SK-N-SH (cell line): Measurements from ENCODE around the gene STIP1. TPM values are rescaled to one million over a fixed set of nuclear protein-coding genes. Genes with fewer than 3 reads are reported as not detected.

Experiments
- EZH2phosphoT487 ChIP-seq: fragments of 200-600 bp; sonication (generic); IDR thresholded peaks from 2 replicates; pipeline ENCODE4 v1.6.1; 2017; ENCODE audit warnings: low read depth, mixed run types, mild to moderate bottlenecking, antibody characterized with exemption, moderate library complexity, borderline replicate concordance
- FOSL2 ChIP-seq: IDR thresholded peaks from 2 replicates; pipeline ENCODE4 v1.4.0; 2012; ENCODE audit warnings: low read depth, mild to moderate bottlenecking, moderate library complexity, borderline replicate concordance
- FOXJ3 ChIP-seq: sonication (generic); formaldehyde crosslinking; IDR thresholded peaks from 2 replicates; pipeline ENCODE4 v1.5.1; 2020; ENCODE audit warnings: mild to moderate bottlenecking, missing genetic modification reagents
- GABPA ChIP-seq: IDR thresholded peaks from 2 replicates; pipeline ENCODE4 v1.4.0; 2012; ENCODE audit warnings: low read depth, mild to moderate bottlenecking
- GATA2 ChIP-seq: sonication (generic); formaldehyde crosslinking; IDR thresholded peaks from 2 replicates; pipeline ENCODE4 v1.5.0; 2020; ENCODE audit warnings: mild to moderate bottlenecking, missing genetic modification reagents
- JUND ChIP-seq: IDR thresholded peaks from 2 replicates; pipeline ENCODE4 v1.4.0; 2012
- MXI1 ChIP-seq: IDR thresholded peaks from 2 replicates; pipeline ENCODE4 v1.6.1; 2012; ENCODE audit warnings: mild to moderate bottlenecking, low read depth, low read length, improper control_type of control experiment
- NFIC ChIP-seq: IDR thresholded peaks from 2 replicates; pipeline ENCODE4 v1.4.0; 2012; ENCODE audit warnings: borderline replicate concordance
- POLR2AphosphoS5 ChIP-seq: IDR thresholded peaks from 2 replicates; pipeline ENCODE4 v1.6.1; 2012; ENCODE audit warnings: low read depth, low read length
- RAD21 ChIP-seq: IDR thresholded peaks from 2 replicates; pipeline ENCODE4 v1.6.1; 2012; ENCODE audit warnings: mild to moderate bottlenecking, low read length
- RXRA ChIP-seq: IDR thresholded peaks from 2 replicates; pipeline ENCODE4 v1.4.0; 2012; ENCODE audit warnings: low read depth, mild to moderate bottlenecking, borderline replicate concordance
- SIN3A ChIP-seq: IDR thresholded peaks from 2 replicates; pipeline ENCODE4 v1.6.1; 2012; ENCODE audit warnings: low read depth, mild to moderate bottlenecking, low read length, moderate library complexity, borderline replicate concordance
- TCF12 ChIP-seq: IDR thresholded peaks from 2 replicates; pipeline ENCODE4 v1.4.0; 2012
- polyA plus RNA-seq, 3 experiments: library from polyadenylated mRNA; depleted of rRNA; stranded (reverse); fragments of >200 nt; gene quantifications; 2 replicates each; pipeline ENCODE4 v1.2.3, GENCODE V29; 2012
- TF ChIP-seq, protein P1 (sequence below): IDR thresholded peaks from 2 replicates; pipeline ENCODE4 v1.4.0; 2012; ENCODE audit warnings: low read depth, borderline replicate concordance
- TF ChIP-seq, protein P2 (sequence below): IDR thresholded peaks from 2 replicates; pipeline ENCODE4 v1.6.1; 2012; ENCODE audit warnings: mild to moderate bottlenecking, low read depth, low read length, moderate library complexity
- TF ChIP-seq, protein P3 (sequence below): fragments of 200-600 bp; sonication (generic); IDR thresholded peaks from 2 replicates; pipeline ENCODE4 v1.6.1; 2017; ENCODE audit warnings: antibody characterized with exemption, mild to moderate bottlenecking, moderate library complexity
- TF ChIP-seq, protein P4 (sequence below): IDR thresholded peaks from 2 replicates; pipeline ENCODE4 v1.4.0; 2012; ENCODE audit warnings: low read depth, borderline replicate concordance
- TF ChIP-seq, protein P5 (sequence below): fragments of 150-350 bp; IDR thresholded peaks from 2 replicates; pipeline ENCODE4 v1.6.1; 2016; ENCODE audit warnings: mild to moderate bottlenecking, low read depth, low read length

The STIP1 gene
- polyA plus RNA-seq, 1 of the 3 experiments (the other 2 are of a cell fraction), result 163 TPM

DNA sequence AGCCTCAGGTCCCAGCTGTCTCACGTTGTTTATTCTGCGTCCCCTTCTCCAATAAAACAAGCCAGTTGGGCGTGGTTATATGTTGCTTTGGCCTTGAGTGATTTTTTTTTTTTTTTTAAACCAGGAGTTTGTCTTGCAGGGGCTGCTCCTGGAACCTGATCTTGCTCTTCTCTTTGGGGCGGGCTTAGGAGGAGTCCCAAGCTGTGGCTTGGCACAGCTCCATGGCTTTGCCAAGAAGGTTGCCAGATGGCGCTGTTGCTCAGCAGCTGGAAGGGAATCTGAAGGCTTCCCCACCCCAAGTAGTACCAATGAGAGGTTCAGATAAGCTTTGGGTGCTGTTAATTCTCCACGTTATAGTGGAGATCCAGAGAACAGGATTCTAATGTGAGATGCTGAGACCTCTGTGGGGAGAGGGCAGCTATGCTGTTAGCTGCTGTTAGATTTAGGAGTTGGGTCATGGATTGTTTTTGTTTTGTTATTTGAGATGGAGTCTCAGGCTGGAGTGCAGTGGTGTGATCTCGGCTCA is 18.6 kb downstream of the STIP1 start (continued):
- TF ChIP-seq, protein P1, sequence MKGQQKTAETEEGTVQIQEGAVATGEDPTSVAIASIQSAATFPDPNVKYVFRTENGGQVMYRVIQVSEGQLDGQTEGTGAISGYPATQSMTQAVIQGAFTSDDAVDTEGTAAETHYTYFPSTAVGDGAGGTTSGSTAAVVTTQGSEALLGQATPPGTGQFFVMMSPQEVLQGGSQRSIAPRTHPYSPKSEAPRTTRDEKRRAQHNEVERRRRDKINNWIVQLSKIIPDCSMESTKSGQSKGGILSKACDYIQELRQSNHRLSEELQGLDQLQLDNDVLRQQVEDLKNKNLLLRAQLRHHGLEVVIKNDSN, result no peak
- TF ChIP-seq MXI1, result no peak
- peak; percentile 96 for TF ChIP-seq NFIC
- TF ChIP-seq JUND, result no peak
- peak; percentile 84 for TF ChIP-seq RAD21
- no peak for TF ChIP-seq RXRA
- no peak for TF ChIP-seq FOXJ3 (CRISPR knock-in tag)
- peak; percentile 79; the same call in 1 of the 2 replicates for TF ChIP-seq SIN3A
- TF ChIP-seq FOSL2, result no peak
- TF ChIP-seq GATA2 (CRISPR knock-in tag), result no peak
- TF ChIP-seq, protein P2, sequence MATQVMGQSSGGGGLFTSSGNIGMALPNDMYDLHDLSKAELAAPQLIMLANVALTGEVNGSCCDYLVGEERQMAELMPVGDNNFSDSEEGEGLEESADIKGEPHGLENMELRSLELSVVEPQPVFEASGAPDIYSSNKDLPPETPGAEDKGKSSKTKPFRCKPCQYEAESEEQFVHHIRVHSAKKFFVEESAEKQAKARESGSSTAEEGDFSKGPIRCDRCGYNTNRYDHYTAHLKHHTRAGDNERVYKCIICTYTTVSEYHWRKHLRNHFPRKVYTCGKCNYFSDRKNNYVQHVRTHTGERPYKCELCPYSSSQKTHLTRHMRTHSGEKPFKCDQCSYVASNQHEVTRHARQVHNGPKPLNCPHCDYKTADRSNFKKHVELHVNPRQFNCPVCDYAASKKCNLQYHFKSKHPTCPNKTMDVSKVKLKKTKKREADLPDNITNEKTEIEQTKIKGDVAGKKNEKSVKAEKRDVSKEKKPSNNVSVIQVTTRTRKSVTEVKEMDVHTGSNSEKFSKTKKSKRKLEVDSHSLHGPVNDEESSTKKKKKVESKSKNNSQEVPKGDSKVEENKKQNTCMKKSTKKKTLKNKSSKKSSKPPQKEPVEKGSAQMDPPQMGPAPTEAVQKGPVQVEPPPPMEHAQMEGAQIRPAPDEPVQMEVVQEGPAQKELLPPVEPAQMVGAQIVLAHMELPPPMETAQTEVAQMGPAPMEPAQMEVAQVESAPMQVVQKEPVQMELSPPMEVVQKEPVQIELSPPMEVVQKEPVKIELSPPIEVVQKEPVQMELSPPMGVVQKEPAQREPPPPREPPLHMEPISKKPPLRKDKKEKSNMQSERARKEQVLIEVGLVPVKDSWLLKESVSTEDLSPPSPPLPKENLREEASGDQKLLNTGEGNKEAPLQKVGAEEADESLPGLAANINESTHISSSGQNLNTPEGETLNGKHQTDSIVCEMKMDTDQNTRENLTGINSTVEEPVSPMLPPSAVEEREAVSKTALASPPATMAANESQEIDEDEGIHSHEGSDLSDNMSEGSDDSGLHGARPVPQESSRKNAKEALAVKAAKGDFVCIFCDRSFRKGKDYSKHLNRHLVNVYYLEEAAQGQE, result no peak
- peak; percentile 33; the same call in 1 of the 2 replicates for TF ChIP-seq TCF12
- no peak for TF ChIP-seq GABPA
- no peak for TF ChIP-seq EZH2phosphoT487
- TF ChIP-seq, protein P3, sequence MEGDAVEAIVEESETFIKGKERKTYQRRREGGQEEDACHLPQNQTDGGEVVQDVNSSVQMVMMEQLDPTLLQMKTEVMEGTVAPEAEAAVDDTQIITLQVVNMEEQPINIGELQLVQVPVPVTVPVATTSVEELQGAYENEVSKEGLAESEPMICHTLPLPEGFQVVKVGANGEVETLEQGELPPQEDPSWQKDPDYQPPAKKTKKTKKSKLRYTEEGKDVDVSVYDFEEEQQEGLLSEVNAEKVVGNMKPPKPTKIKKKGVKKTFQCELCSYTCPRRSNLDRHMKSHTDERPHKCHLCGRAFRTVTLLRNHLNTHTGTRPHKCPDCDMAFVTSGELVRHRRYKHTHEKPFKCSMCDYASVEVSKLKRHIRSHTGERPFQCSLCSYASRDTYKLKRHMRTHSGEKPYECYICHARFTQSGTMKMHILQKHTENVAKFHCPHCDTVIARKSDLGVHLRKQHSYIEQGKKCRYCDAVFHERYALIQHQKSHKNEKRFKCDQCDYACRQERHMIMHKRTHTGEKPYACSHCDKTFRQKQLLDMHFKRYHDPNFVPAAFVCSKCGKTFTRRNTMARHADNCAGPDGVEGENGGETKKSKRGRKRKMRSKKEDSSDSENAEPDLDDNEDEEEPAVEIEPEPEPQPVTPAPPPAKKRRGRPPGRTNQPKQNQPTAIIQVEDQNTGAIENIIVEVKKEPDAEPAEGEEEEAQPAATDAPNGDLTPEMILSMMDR, result peak; percentile 85
- TF ChIP-seq, protein P4, sequence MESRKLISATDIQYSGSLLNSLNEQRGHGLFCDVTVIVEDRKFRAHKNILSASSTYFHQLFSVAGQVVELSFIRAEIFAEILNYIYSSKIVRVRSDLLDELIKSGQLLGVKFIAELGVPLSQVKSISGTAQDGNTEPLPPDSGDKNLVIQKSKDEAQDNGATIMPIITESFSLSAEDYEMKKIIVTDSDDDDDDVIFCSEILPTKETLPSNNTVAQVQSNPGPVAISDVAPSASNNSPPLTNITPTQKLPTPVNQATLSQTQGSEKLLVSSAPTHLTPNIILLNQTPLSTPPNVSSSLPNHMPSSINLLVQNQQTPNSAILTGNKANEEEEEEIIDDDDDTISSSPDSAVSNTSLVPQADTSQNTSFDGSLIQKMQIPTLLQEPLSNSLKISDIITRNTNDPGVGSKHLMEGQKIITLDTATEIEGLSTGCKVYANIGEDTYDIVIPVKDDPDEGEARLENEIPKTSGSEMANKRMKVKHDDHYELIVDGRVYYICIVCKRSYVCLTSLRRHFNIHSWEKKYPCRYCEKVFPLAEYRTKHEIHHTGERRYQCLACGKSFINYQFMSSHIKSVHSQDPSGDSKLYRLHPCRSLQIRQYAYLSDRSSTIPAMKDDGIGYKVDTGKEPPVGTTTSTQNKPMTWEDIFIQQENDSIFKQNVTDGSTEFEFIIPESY, result no peak
- peak; percentile 66; the same call in 1 of the 2 replicates for TF ChIP-seq POLR2AphosphoS5
- TF ChIP-seq, protein P5, sequence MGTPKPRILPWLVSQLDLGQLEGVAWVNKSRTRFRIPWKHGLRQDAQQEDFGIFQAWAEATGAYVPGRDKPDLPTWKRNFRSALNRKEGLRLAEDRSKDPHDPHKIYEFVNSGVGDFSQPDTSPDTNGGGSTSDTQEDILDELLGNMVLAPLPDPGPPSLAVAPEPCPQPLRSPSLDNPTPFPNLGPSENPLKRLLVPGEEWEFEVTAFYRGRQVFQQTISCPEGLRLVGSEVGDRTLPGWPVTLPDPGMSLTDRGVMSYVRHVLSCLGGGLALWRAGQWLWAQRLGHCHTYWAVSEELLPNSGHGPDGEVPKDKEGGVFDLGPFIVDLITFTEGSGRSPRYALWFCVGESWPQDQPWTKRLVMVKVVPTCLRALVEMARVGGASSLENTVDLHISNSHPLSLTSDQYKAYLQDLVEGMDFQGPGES, result no peak
